H9 (cell line): ENCODE data around the gene TMEM187. TPM values are rescaled to one million over a fixed set of nuclear protein-coding genes. Genes with fewer than 3 reads are reported as not detected.

Source experiments
- DNase-seq: peaks from one replicate; pipeline ENCODE4 v3.0.0-alpha.2; 2017
- H2AFZ ChIP-seq: one replicate; pipeline ENCODE4 v1.6.1; 2013; ENCODE audit warnings: mild to moderate bottlenecking, low read length, control low read depth, moderate library complexity
- H2AK5ac ChIP-seq: 2 replicates; pipeline ENCODE4 v1.6.1; 2013; ENCODE audit warnings: low read length, control low read depth, mixed read lengths; ENCODE audit not compliant: insufficient read length
- H2BK120ac ChIP-seq: one replicate; pipeline ENCODE4 v1.6.1; 2013; ENCODE audit warnings: low read depth, mild to moderate bottlenecking, low read length, control low read depth, inconsistent platforms; ENCODE audit not compliant: poor library complexity, severe bottlenecking
- H2BK12ac ChIP-seq: 2 replicates; pipeline ENCODE4 v1.6.1; 2013; ENCODE audit warnings: low read length, control low read depth, mixed read lengths, low read depth; ENCODE audit not compliant: insufficient read length
- H2BK15ac ChIP-seq: 2 replicates; pipeline ENCODE4 v1.6.1; 2013; ENCODE audit warnings: low read depth, low read length, control low read depth
- H2BK20ac ChIP-seq: one replicate; pipeline ENCODE4 v1.6.1; 2013; ENCODE audit warnings: low read depth, mild to moderate bottlenecking, low read length, control low read depth, inconsistent platforms; ENCODE audit not compliant: poor library complexity, severe bottlenecking
- H2BK5ac ChIP-seq: 2 replicates; pipeline ENCODE4 v1.6.1; 2013; ENCODE audit warnings: low read length, control low read depth, mixed read lengths; ENCODE audit not compliant: insufficient read length
- H3K14ac ChIP-seq: 2 replicates; pipeline ENCODE4 v1.6.1; 2013; ENCODE audit warnings: low read length, control low read depth; ENCODE audit not compliant: insufficient read depth
- H3K18ac ChIP-seq: 2 replicates; pipeline ENCODE4 v1.6.1; 2013; ENCODE audit warnings: low read depth, mild to moderate bottlenecking, mixed read lengths, low read length, control low read depth; ENCODE audit not compliant: insufficient read length
- H3K23ac ChIP-seq: 2 replicates; pipeline ENCODE4 v1.6.1; 2013; ENCODE audit warnings: low read length, control low read depth, mixed read lengths, low read depth; ENCODE audit not compliant: insufficient read length
- H3K23me2 ChIP-seq: 2 replicates; pipeline ENCODE4 v1.6.1; 2013; ENCODE audit warnings: low read depth, mild to moderate bottlenecking, mixed read lengths, low read length, control low read depth; ENCODE audit not compliant: insufficient read length, poor library complexity, severe bottlenecking
- H3K27ac ChIP-seq: 2 replicates; pipeline ENCODE4 v1.5.1; 2013; ENCODE audit warnings: low read length, control low read depth, mixed read lengths, low read depth; ENCODE audit not compliant: insufficient read length
- H3K27me3 ChIP-seq: 2 replicates; pipeline ENCODE4 v1.6.1; 2013; ENCODE audit warnings: low read length, control low read depth, inconsistent platforms; ENCODE audit not compliant: insufficient read depth
- H3K4ac ChIP-seq: 2 replicates; pipeline ENCODE4 v1.6.1; 2013; ENCODE audit warnings: low read depth, mild to moderate bottlenecking, control low read depth, inconsistent platforms, low read length, moderate library complexity
- H3K4me1 ChIP-seq: 2 replicates; pipeline ENCODE4 v1.6.1; 2013; ENCODE audit warnings: low read length, control low read depth, inconsistent platforms; ENCODE audit not compliant: insufficient read depth
- H3K4me2 ChIP-seq: 2 replicates; pipeline ENCODE4 v1.6.1; 2013; ENCODE audit warnings: low read length, control low read depth, mixed read lengths; ENCODE audit not compliant: insufficient read length, insufficient read depth
- H3K56ac ChIP-seq: 2 replicates; pipeline ENCODE4 v1.6.1; 2013; ENCODE audit warnings: low read depth, mild to moderate bottlenecking, mixed read lengths, low read length, control low read depth; ENCODE audit not compliant: insufficient read length
- H3K79me1 ChIP-seq: 2 replicates; pipeline ENCODE4 v1.6.1; 2013; ENCODE audit warnings: low read depth, mild to moderate bottlenecking, moderate library complexity, low read length, control low read depth, inconsistent platforms; ENCODE audit not compliant: insufficient read depth, poor library complexity, severe bottlenecking
- H3K79me2 ChIP-seq: 2 replicates; pipeline ENCODE4 v1.6.1; 2013; ENCODE audit warnings: low read length, control low read depth, inconsistent platforms; ENCODE audit not compliant: insufficient read depth
- H3K9ac ChIP-seq: 2 replicates; pipeline ENCODE4 v1.6.1; 2013; ENCODE audit warnings: low read length, control low read depth, mixed read lengths; ENCODE audit not compliant: insufficient read length; ENCODE audit errors: extremely low read depth
- H3K9me3 ChIP-seq: one replicate; pipeline ENCODE4 v1.6.1; 2013; ENCODE audit warnings: low read depth, low read length, inconsistent platforms; ENCODE audit not compliant: control insufficient read depth
- H3T11ph ChIP-seq: one replicate; pipeline ENCODE4 v1.6.1; 2013; ENCODE audit warnings: mild to moderate bottlenecking, low read length, control low read depth, inconsistent platforms
- H4K20me1 ChIP-seq: one replicate; pipeline ENCODE4 v1.6.1; 2013; ENCODE audit not compliant: control insufficient read depth, insufficient read length, insufficient read depth
- H4K5ac ChIP-seq: 2 replicates; pipeline ENCODE4 v1.6.1; 2013; ENCODE audit warnings: low read depth, mild to moderate bottlenecking, mixed read lengths, low read length, control low read depth; ENCODE audit not compliant: insufficient read length
- H4K8ac ChIP-seq: replicated peaks from 2 replicates; pipeline ENCODE4 v1.6.1; 2013; ENCODE audit warnings: low read length, control low read depth, mixed read lengths, low read depth; ENCODE audit not compliant: insufficient read length
- H4K91ac ChIP-seq: 2 replicates; pipeline ENCODE4 v1.6.1; 2013; ENCODE audit warnings: low read depth, mild to moderate bottlenecking, moderate library complexity, mixed read lengths, low read length, control low read depth; ENCODE audit not compliant: insufficient read length
- H3K27ac Mint-ChIP-seq, 3 experiments: 2 replicates in 2 of 3; 3 replicates in 1 of 3; pipeline ENCODE4 v1.8.0; 2020 to 2021; ENCODE audit warnings: mixed read lengths in 3 of 3, mild to moderate bottlenecking in 1 of 3, moderate library complexity in 1 of 3
- H3K27me3 Mint-ChIP-seq: 2 replicates; pipeline ENCODE4 v1.8.0; 2021; ENCODE audit warnings: low read depth, mild to moderate bottlenecking, moderate library complexity, mixed read lengths
- H3K36me3 Mint-ChIP-seq, 3 experiments: 2 replicates in 2 of 3; 3 replicates in 1 of 3; pipeline ENCODE4 v1.8.0; 2020 to 2021; ENCODE audit warnings: low read depth in 3 of 3, mixed read lengths in 3 of 3; ENCODE audit not compliant: insufficient read depth in 1 of 3
- H3K4me1 Mint-ChIP-seq, 2 experiments: 2 replicates each; pipeline ENCODE4 v1.8.0; 2020; ENCODE audit warnings: mixed read lengths in 2 of 2
- H3K4me3 Mint-ChIP-seq, 2 experiments: 2 replicates in 1 of 2; 3 replicates in 1 of 2; pipeline ENCODE4 v1.8.0; 2020 to 2021; ENCODE audit warnings: mild to moderate bottlenecking in 2 of 2, mixed read lengths in 2 of 2, moderate library complexity in 1 of 2
- H3K9me3 Mint-ChIP-seq, 2 experiments: 2 replicates in 1 of 2; 3 replicates in 1 of 2; pipeline ENCODE4 v1.8.0; 2020; ENCODE audit warnings: mild to moderate bottlenecking in 2 of 2, mixed read lengths in 2 of 2, moderate library complexity in 1 of 2
- WGBS: extraction: QIAGEN DNeasy Blood & Tissue Kit; methylation state at CpG from one replicate; pipeline ENCODE4 v1.1.7; 2013; ENCODE audit warnings: missing lambda C conversion rate, low lambda C conversion rate, mixed read lengths; ENCODE audit not compliant: insufficient read length; ENCODE audit errors: extremely low coverage; 5-methylcytosine and 5-hydroxymethylcytosine counted together
- total RNA-seq: library from RNA; stranded (reverse); gene quantifications from 2 replicates; pipeline ENCODE4 v1.2.1, GENCODE V29; 2021
- TF ChIP-seq, protein P1 (sequence below): fragments of 200-600 bp; sonication (generic); conservative IDR thresholded peaks from 3 replicates; pipeline ENCODE4 v1.8.0; 2021; ENCODE audit warnings: antibody characterized with exemption, mild to moderate bottlenecking

The TMEM187 gene
- total RNA-seq, 1 experiment from 2014 or later: 2.7 TPM

DNA sequence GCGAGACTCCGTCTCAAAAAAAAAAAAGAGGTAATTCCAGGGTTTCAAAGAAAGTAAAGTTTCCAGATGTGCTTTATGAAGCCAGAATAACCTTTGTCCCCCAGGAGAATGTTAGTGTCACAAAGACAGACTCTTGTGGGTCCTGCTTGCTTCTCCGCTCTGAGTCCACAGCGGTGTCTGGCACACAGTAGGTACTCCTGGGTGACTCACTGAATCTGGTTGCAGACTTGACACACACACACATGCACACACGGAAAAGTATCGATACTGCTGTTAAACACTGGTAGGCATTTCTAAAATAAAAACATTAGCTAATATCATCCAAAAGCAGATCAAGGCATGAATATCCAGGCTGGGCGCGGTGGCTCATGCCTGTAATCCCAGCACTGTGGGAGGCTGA, 22.9 kb downstream of the TMEM187 start:
- no peak overlapping the region for H4K5ac ChIP-seq
- H4K20me1 ChIP-seq: no peaks in the 10 kb centered on the region
- Mint-ChIP-seq H3K27me3 (peaks cover 2% of the 10 kb centered on the region; the same call in 1 of the 2 replicates), H3K9me3 (peaks cover 75 to 81% of the 10 kb centered on the region in 2 experiments), H3K4me1 (peaks cover 7% of the 10 kb centered on the region in 2 experiments; a peak in 2 of 4 replicates), H3K36me3 (peaks cover 2 to 5% (median 4%) of the 10 kb centered on the region in 3 experiments; a peak in 4 of 7 replicates), H3K27ac (no peak overlapping the region), H3K4me3 (no peak overlapping the region)
- H3K27me3 ChIP-seq: no peaks in the 10 kb centered on the region
- no peak overlapping the region for H3K4ac ChIP-seq
- TF ChIP-seq, protein P1, sequence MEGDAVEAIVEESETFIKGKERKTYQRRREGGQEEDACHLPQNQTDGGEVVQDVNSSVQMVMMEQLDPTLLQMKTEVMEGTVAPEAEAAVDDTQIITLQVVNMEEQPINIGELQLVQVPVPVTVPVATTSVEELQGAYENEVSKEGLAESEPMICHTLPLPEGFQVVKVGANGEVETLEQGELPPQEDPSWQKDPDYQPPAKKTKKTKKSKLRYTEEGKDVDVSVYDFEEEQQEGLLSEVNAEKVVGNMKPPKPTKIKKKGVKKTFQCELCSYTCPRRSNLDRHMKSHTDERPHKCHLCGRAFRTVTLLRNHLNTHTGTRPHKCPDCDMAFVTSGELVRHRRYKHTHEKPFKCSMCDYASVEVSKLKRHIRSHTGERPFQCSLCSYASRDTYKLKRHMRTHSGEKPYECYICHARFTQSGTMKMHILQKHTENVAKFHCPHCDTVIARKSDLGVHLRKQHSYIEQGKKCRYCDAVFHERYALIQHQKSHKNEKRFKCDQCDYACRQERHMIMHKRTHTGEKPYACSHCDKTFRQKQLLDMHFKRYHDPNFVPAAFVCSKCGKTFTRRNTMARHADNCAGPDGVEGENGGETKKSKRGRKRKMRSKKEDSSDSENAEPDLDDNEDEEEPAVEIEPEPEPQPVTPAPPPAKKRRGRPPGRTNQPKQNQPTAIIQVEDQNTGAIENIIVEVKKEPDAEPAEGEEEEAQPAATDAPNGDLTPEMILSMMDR: no peak
- H2BK15ac ChIP-seq: no peak overlapping the region
- no peak overlapping the region for H3K18ac ChIP-seq
- H2BK20ac ChIP-seq: no peak overlapping the region
- H3K23me2 ChIP-seq: no peaks in the 10 kb centered on the region
- no peak overlapping the region for H2BK5ac ChIP-seq
- H3T11ph ChIP-seq: no peak overlapping the region
- WGBS: no CpG with 5 or more reads among the region's 8 CpGs
- no peak overlapping the region for H3K4me2 ChIP-seq
- H3K23ac ChIP-seq: no peak overlapping the region
- no peaks in the 10 kb centered on the region for H3K79me2 ChIP-seq
- H2AFZ ChIP-seq: no peak overlapping the region
- no peak overlapping the region for H2BK120ac ChIP-seq
- H4K91ac ChIP-seq: no peak overlapping the region
- H3K79me1 ChIP-seq: no peaks in the 10 kb centered on the region
- no peak overlapping the region for H3K9ac ChIP-seq
- no peak overlapping the region for H3K56ac ChIP-seq
- no peak overlapping the region for H2BK12ac ChIP-seq
- H2AK5ac ChIP-seq: no peak overlapping the region
- DNase-seq: no peak
- H3K27ac ChIP-seq: no peak overlapping the region
- peaks cover 5% of the 10 kb centered on the region for H3K9me3 ChIP-seq
- H4K8ac ChIP-seq: no peak overlapping the region
- no peak overlapping the region for H3K14ac ChIP-seq
- H3K4me1 ChIP-seq: no peaks in the 10 kb centered on the region
